Measurements from ENCODE around the gene GCLM.

- no peak for TF ChIP-seq MYC (IDR thresholded peaks at IDR 0.05; ENCODE audit: low read depth, low read length)
- TF ChIP-seq CTCF (IDR thresholded peaks at IDR 0.05; ENCODE audit: low read depth, low read length), result no peak
- TF ChIP-seq POLR2A (IDR thresholded peaks at IDR 0.05; ENCODE audit: extremely low read depth, insufficient read length), result no peak
Observed at GRCh38 chr1:93840956-93841482, 68.2 kb downstream of the GCLM start.

All from NB4 (cell line).